ENCODE measurements around the gene ABCB4. TPM values are rescaled to one million over a fixed set of nuclear protein-coding genes. Genes with fewer than 3 reads are reported as not detected.

The ABCB4 gene
- total and polyA plus RNA-seq, 2 experiments from 2014 or later: 1.2 to 1.5 TPM

GRCh38 chr7:87416682-87417587 is 58.5 kb downstream of the ABCB4 start:
- no peaks in the 10 kb centered on the region for H3K9me3 Mint-ChIP-seq
- no peaks in the 10 kb centered on the region for H3K4me1 Mint-ChIP-seq
- TF ChIP-seq CTCF (conservative IDR thresholded peaks at IDR 0.05; ENCODE audit: low read depth in 2 of 2) (peak; percentile 82 to 83), ZNF114 (CRISPR knock-in tag; IDR thresholded peaks at IDR 0.05) (no peak), REST (IDR thresholded peaks at IDR 0.05; ENCODE audit: unreplicated experiment) (no peak), NANOG (IDR thresholded peaks at IDR 0.05; ENCODE audit: borderline replicate concordance) (no peak)
- peak; percentile 84 for ATAC-seq
- no peak overlapping the region for H3K4me2 ChIP-seq
- H3K4me3 Mint-ChIP-seq: no peak overlapping the region
- H3K79me2 ChIP-seq (replicated peaks; ENCODE audit: insufficient read depth): no peaks in the 10 kb centered on the region
- H4K20me1 ChIP-seq (replicated peaks; ENCODE audit: insufficient read depth): no peaks in the 10 kb centered on the region
- H3F3A ChIP-seq (replicated peaks; ENCODE audit: low read depth): no peaks in the 10 kb centered on the region
- no peaks in the 10 kb centered on the region for H3K27me3 ChIP-seq (ENCODE audit: insufficient read depth)
- H2AFZ ChIP-seq: no peak overlapping the region
- peak; percentile 86 for DNase-seq (ENCODE audit: low spot score)
- H3K36me3 Mint-ChIP-seq (ENCODE audit: low read depth): no peaks in the 10 kb centered on the region
- no peaks in the 10 kb centered on the region for H3K4me1 ChIP-seq (ENCODE audit: insufficient read depth)
- H3K4me3 ChIP-seq: no peak overlapping the region
- no peaks in the 10 kb centered on the region for H3K9me2 ChIP-seq (ENCODE audit: insufficient read depth)
- H3K27me3 Mint-ChIP-seq (ENCODE audit: insufficient read depth, low read depth, poor library complexity): peaks cover 2% of the 10 kb centered on the region
- no peaks in the 10 kb centered on the region for H3K36me3 ChIP-seq (ENCODE audit: insufficient read depth)
- no peak overlapping the region for H3K27ac ChIP-seq (ENCODE audit: low read depth)
- no peak overlapping the region for H3K27ac Mint-ChIP-seq

GRCh38 chr7:87414794-87415188 is 60.7 kb downstream of the ABCB4 start:
- Histone ChIP-seq H3K79me2 (replicated peaks; ENCODE audit: insufficient read depth) (no peaks in the 10 kb centered on the region), H3K4me2 (no peak overlapping the region), H2AFZ (no peak overlapping the region), H3K4me3 (no peak overlapping the region), H3F3A (replicated peaks; ENCODE audit: low read depth) (no peaks in the 10 kb centered on the region), H3K27ac (ENCODE audit: low read depth) (no peak overlapping the region), H3K27me3 (ENCODE audit: insufficient read depth) (no peaks in the 10 kb centered on the region), H3K4me1 (ENCODE audit: insufficient read depth) (no peaks in the 10 kb centered on the region), H3K36me3 (ENCODE audit: insufficient read depth) (no peaks in the 10 kb centered on the region), H4K20me1 (replicated peaks; ENCODE audit: insufficient read depth) (no peaks in the 10 kb centered on the region), H3K9me2 (ENCODE audit: insufficient read depth) (no peaks in the 10 kb centered on the region)
- Mint-ChIP-seq H3K4me1 (no peaks in the 10 kb centered on the region; the same call in 2 of the 3 replicates), H3K9me3 (no peaks in the 10 kb centered on the region), H3K27me3 (ENCODE audit: insufficient read depth, low read depth, poor library complexity) (no peaks in the 10 kb centered on the region), H3K36me3 (ENCODE audit: low read depth) (no peaks in the 10 kb centered on the region), H3K4me3 (no peak overlapping the region), H3K27ac (no peak overlapping the region)
- DNase-seq (ENCODE audit: low spot score) (no peak), ATAC-seq (no peak)
- TF ChIP-seq ZNF462 (CRISPR knock-in tag; IDR thresholded peaks at IDR 0.05): no peak
- no peak for TF ChIP-seq ZNF114 (CRISPR knock-in tag; IDR thresholded peaks at IDR 0.05)
- no peak for TF ChIP-seq NANOG (IDR thresholded peaks at IDR 0.05; ENCODE audit: borderline replicate concordance)
- TF ChIP-seq ETS1 (IDR thresholded peaks at IDR 0.05): no peak
- TF ChIP-seq ZNF331 (CRISPR knock-in tag; IDR thresholded peaks at IDR 0.05; ENCODE audit: low read depth): no peak

Measured in GM23338 (cell line).